ENCODE results near the gene ATF7IP.

The ATF7IP gene

DNA sequence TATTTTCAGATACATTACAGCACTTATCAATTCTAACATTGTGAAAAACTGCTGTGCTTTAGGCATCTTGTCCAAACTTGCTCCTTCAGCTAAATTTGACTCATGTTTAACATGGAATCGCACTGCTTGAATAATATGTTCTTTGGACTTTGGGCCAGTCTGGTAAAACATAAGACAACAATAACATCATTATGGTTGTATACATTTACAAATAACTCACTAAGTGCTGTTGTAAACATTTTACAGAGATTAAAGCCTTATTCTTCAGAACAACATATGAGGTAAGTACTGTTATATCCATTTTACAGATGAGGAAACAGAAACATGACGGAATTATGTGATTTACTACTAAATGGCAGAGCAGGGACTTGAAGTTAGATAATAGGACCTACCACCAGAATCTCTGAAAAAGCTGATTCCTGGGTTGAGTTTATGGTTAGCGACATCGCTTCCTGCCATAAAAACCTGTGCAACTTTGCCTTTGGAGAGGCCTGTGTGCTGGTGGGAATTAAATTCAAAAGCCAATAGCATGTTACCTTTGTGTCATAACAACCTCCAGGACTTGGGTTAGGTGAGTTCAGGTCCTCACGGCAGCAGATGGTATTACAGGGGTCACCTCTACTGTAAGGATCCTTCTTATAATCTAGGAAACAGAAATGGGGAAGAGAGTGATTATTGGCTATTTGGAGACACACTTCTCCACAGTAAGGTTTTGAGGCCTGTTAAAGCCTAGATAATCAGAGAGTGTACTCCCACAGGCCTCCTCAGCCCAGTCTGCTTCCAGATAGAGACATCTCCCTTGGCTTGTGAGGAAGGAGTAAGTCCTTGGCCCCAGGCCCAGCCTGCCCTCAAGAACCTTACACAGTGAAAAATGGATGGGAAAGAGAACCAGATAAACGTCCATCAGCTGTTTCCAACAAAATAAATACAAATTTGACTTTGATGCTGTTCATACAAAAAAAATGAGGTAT is 140.4 kb downstream of the ATF7IP start:
- no peak for DNase-seq

- DNase-seq = no peak
Measured at GRCh38 chr12:14510574-14510973, 145.1 kb downstream of the ATF7IP start.

DNA sequence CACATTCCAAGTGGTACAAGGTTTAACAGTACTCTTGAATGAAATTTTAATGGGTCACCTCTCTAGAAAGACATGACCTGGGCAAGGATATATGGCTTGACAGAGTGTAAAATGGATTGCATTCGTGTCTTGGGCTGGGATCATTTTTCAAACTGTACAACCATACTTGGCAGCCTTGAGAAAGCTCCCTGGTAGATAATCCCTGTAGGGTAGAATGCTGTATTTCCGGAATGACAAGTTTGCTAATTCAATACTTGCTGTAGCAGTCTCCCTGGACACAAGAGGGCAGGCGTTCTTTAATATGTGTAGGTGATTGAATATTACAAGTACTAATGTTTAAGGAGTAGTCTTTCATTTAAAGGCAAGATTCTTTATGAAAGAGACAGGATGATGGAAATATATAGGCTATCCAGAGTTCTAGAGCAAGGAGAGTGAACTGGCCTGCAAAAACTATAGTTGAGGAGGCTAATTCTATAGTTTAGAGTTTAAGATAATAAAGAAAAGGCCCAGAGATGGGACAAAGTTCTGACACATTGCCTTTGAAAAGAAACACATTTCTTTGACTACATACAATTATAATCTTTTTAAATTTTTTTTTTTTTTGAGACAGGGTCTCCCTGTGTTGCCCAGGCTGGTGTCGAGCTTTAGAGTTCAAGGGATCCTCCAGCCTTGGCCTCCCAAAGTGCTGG is 148.8 kb downstream of the ATF7IP start:
- no peak for DNase-seq

DNA sequence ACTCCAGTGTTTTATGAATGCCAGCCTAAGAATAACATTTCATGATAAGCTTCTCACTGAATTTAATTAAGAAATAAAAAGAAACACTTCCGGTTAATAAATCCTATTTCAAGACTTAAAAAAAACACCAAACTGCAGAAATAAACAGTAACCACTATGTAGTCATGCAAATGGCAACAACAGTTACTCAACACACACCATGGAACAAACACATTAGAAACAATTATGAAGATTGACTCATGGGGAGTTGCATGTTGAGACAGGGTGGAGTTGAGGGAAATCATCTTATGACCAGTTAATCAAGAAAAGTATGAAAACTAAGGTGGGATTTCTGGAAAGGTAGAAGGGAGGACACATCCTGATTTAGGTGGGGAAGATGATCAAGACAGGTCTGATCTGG is 149.5 kb downstream of the ATF7IP start:
- no peak for DNase-seq

DNA sequence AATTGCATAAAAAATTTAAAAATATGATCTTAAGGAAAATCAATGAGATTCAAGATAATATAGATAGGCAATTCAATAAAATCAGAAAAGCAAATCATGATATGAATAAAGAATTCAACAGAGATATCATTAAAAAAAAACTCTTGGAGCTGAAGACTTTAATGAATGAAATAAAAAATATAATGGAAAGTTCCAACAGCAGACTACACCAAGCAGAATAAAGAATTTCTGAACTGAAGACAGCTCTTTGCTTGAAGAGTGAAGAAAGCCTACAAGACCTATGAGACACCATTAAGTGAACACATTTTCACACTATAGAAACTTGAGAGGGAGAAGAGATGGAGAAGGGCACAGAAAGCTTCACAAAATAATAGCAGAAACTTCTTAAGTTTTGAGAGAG is 156.3 kb downstream of the ATF7IP start:
- no peak for DNase-seq

DNA sequence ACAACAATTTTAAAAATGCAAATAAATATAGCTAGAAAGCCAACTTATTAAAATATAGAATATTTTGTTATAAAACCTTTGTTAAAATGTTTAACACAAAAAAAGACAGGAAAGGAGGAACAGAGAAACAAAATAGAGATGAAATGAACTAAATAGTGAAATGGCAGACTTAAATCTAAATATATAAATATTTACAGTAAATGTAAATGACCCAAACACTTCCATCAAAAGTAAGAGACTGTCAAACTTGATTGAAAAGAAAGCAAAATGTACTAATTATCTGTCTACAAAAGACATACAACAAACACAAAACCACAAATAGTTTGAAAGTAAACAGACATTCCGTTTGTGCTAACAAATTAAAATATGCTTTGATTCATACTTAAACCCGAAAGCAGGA is 160.5 kb downstream of the ATF7IP start:
- DNase-seq = no peak

GRCh38 chr12:14532152-14532551 is 166.7 kb downstream of the ATF7IP start:
- no peak for DNase-seq

DNA sequence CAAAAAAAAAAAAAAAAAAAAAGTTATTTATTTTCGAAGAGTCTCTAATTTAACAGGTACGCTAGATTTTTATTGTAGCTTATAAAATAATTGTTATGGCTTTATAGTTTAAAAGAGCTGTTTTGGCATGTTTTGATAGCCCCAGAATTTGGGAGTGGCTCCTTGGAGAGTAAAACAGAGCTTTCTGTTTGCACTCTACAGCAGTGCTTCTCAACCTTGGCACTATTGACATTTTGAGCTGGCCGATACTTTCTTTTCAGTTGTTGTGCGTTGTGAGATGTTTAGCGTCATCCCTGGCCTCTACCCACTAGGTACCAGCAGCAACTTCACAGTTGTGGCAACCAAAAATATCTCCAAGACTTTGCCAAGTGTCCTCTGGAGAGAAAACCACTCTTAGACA is 171.6 kb downstream of the ATF7IP start:
- DNase-seq = no peak

- DNase-seq = no peak
Measured at GRCh38 chr12:14540801-14541462, 175.4 kb downstream of the ATF7IP start.

DNA sequence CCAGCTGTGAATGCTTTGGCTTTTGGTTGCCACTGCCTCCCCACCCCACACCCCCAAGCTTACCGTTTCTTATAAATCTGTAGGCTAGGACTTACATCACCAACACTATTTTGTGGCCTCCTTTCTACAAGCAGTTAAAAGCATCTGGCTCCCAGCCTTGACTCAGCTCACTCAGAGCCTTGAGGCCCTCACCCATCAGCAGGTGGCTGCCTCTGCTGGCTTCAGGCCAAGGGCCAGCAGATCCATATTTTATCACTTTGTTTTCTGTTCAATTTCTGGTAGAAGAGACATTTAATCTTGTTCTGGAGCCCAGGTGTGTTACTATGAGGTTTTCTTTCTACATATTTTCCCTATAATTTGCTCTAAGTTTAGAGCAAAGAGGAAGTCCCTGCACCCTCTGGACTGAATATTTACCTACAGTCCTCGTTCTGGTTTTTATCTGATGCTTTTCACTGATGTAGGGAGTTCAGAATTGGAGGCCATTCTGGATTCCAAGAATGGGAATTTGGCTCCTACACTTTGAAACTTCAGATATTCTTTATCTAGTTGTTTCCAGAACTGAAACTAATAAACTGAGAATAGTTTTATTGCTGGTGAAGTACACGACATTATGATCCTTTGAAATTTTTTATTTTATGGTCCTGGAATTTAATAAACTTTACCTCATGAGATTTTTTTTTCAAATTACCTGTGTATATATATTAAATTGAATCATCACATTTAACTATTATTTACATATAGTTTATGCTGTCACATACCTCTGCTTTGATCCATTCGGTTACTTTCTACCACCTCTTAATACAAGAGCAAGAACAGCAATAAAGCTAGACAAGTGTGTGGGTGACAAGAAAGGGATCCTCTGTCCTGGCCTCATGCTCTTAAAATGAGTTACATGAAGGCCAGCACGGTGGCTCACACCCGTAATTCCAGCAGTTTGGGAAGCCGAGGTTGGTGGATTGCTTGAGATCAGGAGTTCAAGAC is 180.0 kb downstream of the ATF7IP start:
- DNase-seq = no peak

- no peak for DNase-seq
Measured at GRCh38 chr12:14547571-14547970, 182.1 kb downstream of the ATF7IP start.

GRCh38 chr12:14548609-14549008 is 183.1 kb downstream of the ATF7IP start:
- no peak for DNase-seq

Data from NCI-H1436 treated with DMSO at 0.1 percent for 48 hours (cell line).